GM12892 (cell line): ENCODE results near the gene GLT6D1.

ENCODE experiments used
- DNase-seq: peaks from one replicate; pipeline ENCODE4 v3.0.0; 2011; ENCODE audit not compliant: insufficient read length
- FAIRE-seq: peaks from 2 replicates; lab custom pipeline; 2011; peaks lifted over from hg19 to GRCh38; lab: Jason Lieb, UNC
- POLR2A ChIP-seq: IDR thresholded peaks from 2 replicates; pipeline ENCODE4 v1.6.1; 2011; ENCODE audit warnings: low read depth, low read length, control low read depth
- POLR2AphosphoS5 ChIP-seq: IDR thresholded peaks from 2 replicates; pipeline ENCODE4 v1.6.1; 2011; ENCODE audit warnings: low read depth, low read length, control low read depth
- TAF1 ChIP-seq: IDR thresholded peaks from 2 replicates; pipeline ENCODE4 v1.6.1; 2011; ENCODE audit warnings: low read depth, mild to moderate bottlenecking, control low read depth, low read length, borderline replicate concordance

GLT6D1 gene

DNA sequence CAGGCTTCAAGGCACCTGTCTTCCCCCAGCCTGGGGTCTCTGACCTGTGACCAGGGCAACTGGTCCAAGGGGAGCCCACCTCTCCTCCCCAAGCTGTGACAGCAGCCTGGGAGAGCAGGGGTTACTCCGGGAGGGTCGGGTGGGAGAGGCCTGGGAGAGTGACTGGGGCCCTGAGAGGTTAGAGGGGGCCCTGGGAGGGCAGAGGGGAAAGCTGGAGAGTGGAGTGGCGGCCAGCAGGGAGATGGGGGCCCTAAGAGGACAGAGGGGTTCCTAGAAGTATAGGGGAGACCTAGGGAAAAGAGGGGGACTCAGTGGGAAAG, 24.1 kb upstream of the GLT6D1 start:
- DNase-seq = no peak
- TF ChIP-seq POLR2AphosphoS5 = no peak
- no peak for TF ChIP-seq POLR2A
- no peak for TF ChIP-seq TAF1
- no peak for FAIRE-seq

DNA sequence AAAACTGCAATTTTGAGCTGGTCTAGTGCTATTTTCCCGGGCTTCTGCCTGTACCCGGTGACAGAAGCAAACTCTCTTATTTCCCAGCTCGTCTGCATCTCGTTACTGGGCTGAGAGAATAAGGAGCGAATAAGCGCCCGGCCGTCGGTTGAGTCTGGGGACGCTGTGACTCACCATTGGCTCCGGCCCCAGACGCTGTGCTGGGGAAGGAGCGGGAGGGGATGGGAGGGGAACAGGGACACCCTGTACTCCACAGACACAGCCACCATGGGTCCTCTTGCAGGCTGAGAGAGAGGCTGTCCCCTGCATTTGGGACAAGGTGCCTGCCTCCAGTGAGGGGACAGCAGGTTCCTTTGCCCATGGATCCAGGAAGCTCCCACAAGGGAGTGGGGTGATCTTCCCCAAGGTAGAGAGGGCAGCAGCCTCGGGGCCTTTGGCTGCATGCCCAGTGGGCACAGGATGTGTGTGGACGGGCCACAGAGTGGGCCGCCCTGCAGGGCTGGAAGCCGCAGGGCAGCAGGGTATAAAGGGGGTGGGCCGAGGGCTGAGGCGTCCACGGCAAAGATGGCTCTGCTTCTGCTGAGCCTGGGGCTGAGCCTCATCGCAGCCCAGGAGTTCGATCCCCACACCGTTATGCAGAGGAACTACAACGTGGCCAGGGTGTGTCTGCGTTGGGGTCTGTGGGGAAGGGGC, 23.6 kb upstream of the GLT6D1 start, which contains the start of gene LCN9:
Gene LCN9 (plus strand): TSS at position 552 of the 693 bp plus-strand sequence. CDS start 13 bp downstream, at position 565.
- DNase-seq (no peak), FAIRE-seq (no peak)
- TF ChIP-seq POLR2AphosphoS5 (no peak), POLR2A (no peak), TAF1 (no peak)

DNA sequence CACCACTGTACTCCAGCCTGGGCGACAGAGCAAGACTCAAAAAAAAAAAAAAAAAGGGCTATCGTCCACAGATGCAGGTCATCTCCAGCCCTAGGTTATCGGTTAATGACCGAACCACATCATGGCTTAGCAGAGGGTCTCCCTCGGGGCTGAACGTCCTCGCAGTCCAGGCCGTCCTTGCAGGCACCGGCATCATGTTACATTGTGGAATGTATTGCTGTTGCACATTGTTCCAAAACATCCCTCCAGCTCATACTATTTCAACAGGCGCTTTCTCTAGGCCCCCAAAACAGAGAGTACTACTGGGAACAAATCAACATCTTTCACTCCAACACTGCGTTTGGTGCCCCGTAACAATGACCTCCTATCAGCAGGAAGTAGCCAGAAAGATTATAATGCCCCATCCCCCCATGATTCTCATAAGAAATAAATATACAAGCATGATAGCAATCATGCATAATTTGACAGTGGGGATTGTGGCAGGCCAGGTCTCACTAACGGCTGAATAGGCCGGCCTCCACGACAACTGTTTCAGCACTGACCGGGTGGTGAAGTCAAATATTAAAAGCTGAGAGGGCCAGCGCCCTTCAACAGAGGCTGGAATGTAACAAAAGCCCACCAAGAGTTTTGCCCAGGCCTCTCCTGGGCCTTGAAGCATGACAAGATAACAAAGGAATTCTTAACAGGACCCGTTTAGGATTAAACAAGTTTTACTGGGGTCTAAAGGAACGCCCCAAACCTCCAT, 22.6 kb upstream of the GLT6D1 start:
- DNase-seq (no peak), FAIRE-seq (no peak)

GRCh38 chr9:135660407-135660806, 21.1 kb upstream of the GLT6D1 start:
- DNase-seq (no peak), FAIRE-seq (no peak)
- TF ChIP-seq POLR2A = no peak
- no peak for TF ChIP-seq TAF1
- TF ChIP-seq POLR2AphosphoS5 = no peak

More for the DNA sequence above, 22.6 kb upstream of the GLT6D1 start:
- no peak for TF ChIP-seq POLR2AphosphoS5
- no peak for TF ChIP-seq POLR2A
- no peak for TF ChIP-seq TAF1

DNA sequence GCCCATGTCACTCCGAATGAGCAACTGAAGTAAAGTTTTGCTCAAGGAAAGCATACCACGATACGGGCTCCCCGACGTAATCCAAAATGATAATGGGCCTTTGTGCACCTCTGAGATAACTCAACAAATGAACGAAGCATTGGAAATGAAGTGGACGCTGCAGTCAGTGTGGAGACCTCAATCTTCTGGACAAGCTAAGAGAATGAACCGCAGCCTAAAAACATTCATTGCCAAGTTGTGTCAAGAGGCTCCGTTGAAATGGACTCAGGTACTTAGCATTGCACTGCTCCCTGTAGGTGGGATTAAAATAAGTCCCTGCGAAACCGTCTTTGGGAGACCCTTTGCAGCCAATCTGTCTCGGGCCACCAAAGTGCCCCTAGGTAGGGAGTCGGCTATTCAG, 19.9 kb upstream of the GLT6D1 start:
- DNase-seq (no peak), FAIRE-seq (no peak)
- TF ChIP-seq POLR2AphosphoS5 (no peak), POLR2A (no peak), TAF1 (no peak)

DNA sequence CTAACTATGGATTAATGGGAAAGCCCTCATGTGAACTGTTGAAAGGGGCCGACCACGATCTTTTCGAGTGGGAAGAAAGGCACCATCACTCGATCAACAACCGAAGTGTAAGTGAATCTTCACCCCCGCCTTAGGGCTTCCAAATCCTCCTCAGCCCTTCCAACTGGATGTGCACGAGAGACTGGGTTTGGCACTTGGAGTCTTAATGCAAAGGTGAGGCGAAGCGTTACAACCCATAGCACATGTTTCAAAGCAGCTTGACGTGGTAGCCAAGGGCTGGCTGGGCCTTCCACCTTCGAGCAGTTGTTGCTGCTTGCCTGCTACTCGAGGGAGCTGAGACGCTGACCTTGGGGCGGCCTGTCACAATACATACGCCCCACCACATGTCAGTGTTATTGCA, 18.1 kb upstream of the GLT6D1 start:
- TF ChIP-seq TAF1 = no peak
- no peak for TF ChIP-seq POLR2AphosphoS5
- TF ChIP-seq POLR2A = no peak
- no peak for FAIRE-seq
- no peak for DNase-seq

DNA sequence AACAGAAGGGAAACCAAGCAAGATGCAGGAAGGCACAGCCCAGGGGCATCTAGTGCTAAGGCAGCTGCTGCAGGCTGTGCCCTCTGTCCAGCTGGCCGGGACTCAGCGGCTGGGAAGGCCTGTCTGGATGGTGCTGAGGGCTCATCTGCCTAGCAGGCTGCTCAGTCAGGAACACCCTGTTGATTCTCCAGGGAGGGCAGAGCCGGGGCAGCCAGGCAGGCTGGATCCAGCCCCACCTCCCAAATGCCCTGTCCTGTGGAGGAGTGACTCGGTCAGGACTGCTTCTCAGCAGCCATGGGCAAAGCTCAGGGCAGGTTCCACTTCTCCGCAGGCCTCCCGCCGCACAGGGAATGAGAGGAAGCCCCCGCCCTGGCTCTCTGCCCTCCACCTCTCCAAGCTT, 16.0 kb upstream of the GLT6D1 start:
- DNase-seq = no peak
- FAIRE-seq = no peak
- TF ChIP-seq POLR2A (no peak), POLR2AphosphoS5 (no peak), TAF1 (no peak)

DNA sequence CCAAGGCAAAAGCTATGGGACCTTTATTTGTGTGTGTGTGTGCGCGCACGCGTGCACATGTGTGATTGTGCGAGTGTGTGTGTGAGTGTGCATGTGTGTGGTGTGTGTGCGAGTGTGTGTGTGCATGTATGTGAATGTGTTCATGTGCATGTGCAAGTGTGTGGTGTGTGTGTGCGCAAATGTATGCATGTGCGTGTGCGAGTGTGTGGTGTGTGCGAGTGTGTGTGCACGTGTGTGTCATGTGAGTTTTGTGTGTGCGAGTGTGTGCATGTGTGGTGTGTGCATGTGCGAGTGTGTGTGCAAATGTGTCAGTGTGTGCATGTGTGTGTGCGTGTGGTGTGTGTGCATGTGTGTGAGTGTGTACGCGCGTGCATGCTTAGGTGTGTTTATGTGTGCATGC, 11.1 kb upstream of the GLT6D1 start:
- DNase-seq = no peak
- no peak for FAIRE-seq
- no peak for TF ChIP-seq POLR2A
- TF ChIP-seq TAF1 = no peak
- no peak for TF ChIP-seq POLR2AphosphoS5

DNA sequence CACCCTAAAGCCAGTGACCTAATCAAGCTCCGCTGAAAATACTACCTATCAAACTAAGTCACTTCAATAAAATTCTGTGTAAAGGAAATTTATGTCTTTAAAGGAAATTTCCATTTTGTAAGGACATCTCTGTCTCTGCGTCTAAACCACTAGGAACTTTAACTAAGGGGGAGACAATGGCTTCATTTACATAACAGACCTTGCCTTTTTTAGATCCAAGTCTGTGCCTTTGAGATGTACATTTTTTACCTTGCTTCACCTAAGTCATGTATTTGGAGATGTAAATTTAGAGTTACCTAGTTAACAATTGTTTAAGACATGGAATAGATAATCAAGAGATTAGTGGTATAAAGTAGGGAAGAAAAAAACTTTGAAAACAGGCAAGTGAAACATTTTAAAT, 10.2 kb upstream of the GLT6D1 start:
- TF ChIP-seq TAF1 = no peak
- no peak for TF ChIP-seq POLR2A
- no peak for TF ChIP-seq POLR2AphosphoS5
- FAIRE-seq (no peak), DNase-seq (no peak)

DNA sequence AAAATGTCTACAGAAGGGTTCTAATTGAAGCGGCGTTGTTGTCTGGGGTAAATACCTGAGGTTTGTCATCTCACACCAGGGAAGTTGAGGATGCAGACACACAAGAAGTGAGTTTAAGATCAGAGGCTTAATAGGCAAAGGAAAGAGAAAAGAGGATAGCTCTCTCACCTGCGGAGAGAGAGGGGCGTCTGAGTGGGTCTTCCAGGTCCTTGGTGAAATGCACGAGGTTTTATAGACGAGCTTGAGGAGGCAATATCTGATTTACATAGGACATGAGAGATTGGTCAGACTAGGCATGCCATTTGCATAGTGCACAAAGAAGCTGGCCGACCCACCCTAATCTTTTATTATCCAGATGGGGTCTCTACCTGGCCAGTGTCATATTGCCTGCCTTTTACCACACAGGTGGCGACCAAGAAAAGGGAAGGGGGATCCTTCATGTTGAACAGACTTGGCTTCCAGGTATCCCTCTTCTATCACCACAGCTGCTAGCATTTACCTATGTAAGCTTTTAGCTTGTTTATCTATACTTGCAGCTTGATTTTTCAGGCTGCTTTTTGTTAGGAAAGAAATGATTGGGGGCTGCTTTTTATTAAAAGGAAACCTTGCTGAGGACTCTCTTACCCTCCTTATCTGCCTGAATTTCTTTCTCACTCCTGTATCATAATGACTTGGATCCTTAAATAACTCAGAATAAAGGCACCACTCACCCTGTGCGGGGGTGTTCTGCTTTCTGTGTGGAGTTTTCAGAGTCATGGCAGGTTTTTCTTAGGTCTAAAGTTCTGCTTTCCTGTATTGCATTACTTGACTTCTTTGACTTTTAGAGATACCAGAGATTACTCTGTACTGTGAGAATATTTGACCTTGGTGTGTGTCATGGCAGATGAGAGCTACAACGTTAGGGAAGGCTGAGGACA, 9.4 kb upstream of the GLT6D1 start:
- DNase-seq = no peak
- TF ChIP-seq TAF1 = no peak
- no peak for TF ChIP-seq POLR2AphosphoS5
- TF ChIP-seq POLR2A = no peak
- no peak for FAIRE-seq

- TF ChIP-seq POLR2AphosphoS5 = no peak
- TF ChIP-seq TAF1 = no peak
- TF ChIP-seq POLR2A = no peak
- DNase-seq (no peak), FAIRE-seq (no peak)
Observed at GRCh38 chr9:135647884-135648283, 8.5 kb upstream of the GLT6D1 start.
